SK-N-SH treated with all-trans-retinoic acid at 6 μM for 48 hours (cell line): ENCODE results near the gene LARGE1.

ENCODE experiments used
- ATAC-seq: fragments of 200-7000 bp; cut with Tn5 transposase; 3 replicates; pipeline ENCODE4 v1.9.1; 2020; ENCODE audit warnings: mild to moderate bottlenecking, moderate library complexity
- ARNTL ChIP-seq: fragments of 450-650 bp; formaldehyde crosslinking; IDR thresholded peaks from 2 replicates; pipeline ENCODE4 v1.5.0; 2020; ENCODE audit warnings: low read depth, mild to moderate bottlenecking, moderate library complexity, borderline replicate concordance
- BACH2 ChIP-seq: fragments of 250-450 bp; sonication (Bioruptor Pico); IDR thresholded peaks from 2 replicates; pipeline ENCODE4 v1.9.0; 2021; ENCODE audit warnings: mild to moderate bottlenecking, borderline replicate concordance
- CREB5 ChIP-seq: fragments of 250-450 bp; sonication (Bioruptor Pico); IDR thresholded peaks from 2 replicates; pipeline ENCODE4 v1.5.1; 2020; ENCODE audit warnings: low read depth, mild to moderate bottlenecking, moderate library complexity
- CSDC2 ChIP-seq: fragments of 250-450 bp; sonication (Bioruptor Pico); IDR thresholded peaks from 2 replicates; pipeline ENCODE4 v1.5.0; 2020; ENCODE audit warnings: mild to moderate bottlenecking, moderate library complexity
- CSRNP3 ChIP-seq: fragments of 250-450 bp; sonication (Bioruptor Pico); IDR thresholded peaks from 2 replicates; pipeline ENCODE4 v1.5.1; 2021; ENCODE audit warnings: mild to moderate bottlenecking, moderate library complexity
- ESRRG ChIP-seq: fragments of 250-450 bp; sonication (Bioruptor Pico); IDR thresholded peaks from 2 replicates; pipeline ENCODE4 v1.6.1; 2021; ENCODE audit warnings: mild to moderate bottlenecking
- GLIS3 ChIP-seq: fragments of 250-450 bp; sonication (Bioruptor Pico); IDR thresholded peaks from 2 replicates; pipeline ENCODE4 v1.5.0; 2020; ENCODE audit warnings: mild to moderate bottlenecking, moderate library complexity
- ISL1 ChIP-seq: fragments of 250-450 bp; sonication (Bioruptor Pico); IDR thresholded peaks from 2 replicates; pipeline ENCODE4 v2.1.2; 2022; ENCODE audit warnings: mild to moderate bottlenecking, moderate library complexity
- OSR1 ChIP-seq: fragments of 250-450 bp; sonication (Bioruptor Pico); IDR thresholded peaks from 2 replicates; pipeline ENCODE4 v1.8.0; 2022; ENCODE audit warnings: moderate library complexity, mild to moderate bottlenecking, inconsistent platforms
- PATZ1 ChIP-seq: fragments of 250-450 bp; sonication (Bioruptor Pico); IDR thresholded peaks from 2 replicates; pipeline ENCODE4 v1.8.0; 2020; ENCODE audit warnings: mild to moderate bottlenecking, moderate library complexity, borderline replicate concordance
- POU6F1 ChIP-seq: fragments of 250-450 bp; sonication (Bioruptor Pico); IDR thresholded peaks from 2 replicates; pipeline ENCODE4 v1.8.0; 2021; ENCODE audit warnings: low read depth, mild to moderate bottlenecking, moderate library complexity, borderline replicate concordance
- PPARA ChIP-seq: fragments of 250-450 bp; sonication (Bioruptor Pico); IDR thresholded peaks from 2 replicates; pipeline ENCODE4 v1.5.0; 2020; ENCODE audit warnings: mild to moderate bottlenecking, borderline replicate concordance
- RARB ChIP-seq: fragments of 250-450 bp; sonication (Bioruptor Pico); IDR thresholded peaks from 2 replicates; pipeline ENCODE4 v1.8.0; 2021; ENCODE audit warnings: mild to moderate bottlenecking, moderate library complexity
- SNAI2 ChIP-seq: fragments of 250-450 bp; sonication (Bioruptor Pico); IDR thresholded peaks from 2 replicates; pipeline ENCODE4 v1.5.0; 2020; ENCODE audit warnings: mild to moderate bottlenecking, moderate library complexity
- TCF4 ChIP-seq: fragments of 250-450 bp; sonication (Bioruptor Pico); IDR thresholded peaks from 2 replicates; pipeline ENCODE4 v1.8.0; 2021; ENCODE audit warnings: mild to moderate bottlenecking, moderate library complexity, borderline replicate concordance
- TOX ChIP-seq: fragments of 250-450 bp; sonication (Bioruptor Pico); IDR thresholded peaks from 2 replicates; pipeline ENCODE4 v1.8.0; 2021; ENCODE audit warnings: mild to moderate bottlenecking, moderate library complexity, borderline replicate concordance
- TSHZ2 ChIP-seq: fragments of 250-450 bp; sonication (Bioruptor Pico); IDR thresholded peaks from 2 replicates; pipeline ENCODE4 v1.5.0; 2020; ENCODE audit warnings: mild to moderate bottlenecking, moderate library complexity
- ZC3H10 ChIP-seq: fragments of 250-450 bp; sonication (Bioruptor Pico); IDR thresholded peaks from 2 replicates; pipeline ENCODE4 v1.5.1; 2021; ENCODE audit warnings: mild to moderate bottlenecking, moderate library complexity
- ZFP3 ChIP-seq: fragments of 250-450 bp; sonication (Bioruptor Pico); IDR thresholded peaks from 2 replicates; pipeline ENCODE4 v1.5.0; 2020; ENCODE audit warnings: mild to moderate bottlenecking, moderate library complexity
- ZFP30 ChIP-seq: fragments of 450-650 bp; formaldehyde crosslinking; IDR thresholded peaks from 2 replicates; pipeline ENCODE4 v1.5.0; 2022; ENCODE audit warnings: mild to moderate bottlenecking, moderate library complexity
- ZNF565 ChIP-seq: fragments of 450-650 bp; formaldehyde crosslinking; conservative IDR thresholded peaks from 2 replicates; pipeline ENCODE4 v1.5.0; 2020; ENCODE audit warnings: low read depth, mild to moderate bottlenecking, moderate library complexity
- ZNF70 ChIP-seq: fragments of 450-650 bp; formaldehyde crosslinking; IDR thresholded peaks from 2 replicates; pipeline ENCODE4 v1.5.0; 2020; ENCODE audit warnings: mild to moderate bottlenecking, moderate library complexity
- ZNF8 ChIP-seq: fragments of 450-650 bp; formaldehyde crosslinking; IDR thresholded peaks from 2 replicates; pipeline ENCODE4 v1.5.0; 2020; ENCODE audit warnings: mild to moderate bottlenecking, moderate library complexity

Gene LARGE1

GRCh38 chr22:33772745-33773144, 147.5 kb downstream of the LARGE1 start:
- TF ChIP-seq ZFP30 (no peak), TCF4 (CRISPR knock-in tag) (no peak), TOX (CRISPR knock-in tag) (no peak), PATZ1 (CRISPR knock-in tag) (no peak), ZNF565 (CRISPR knock-in tag) (no peak), ZNF8 (CRISPR knock-in tag) (no peak), PPARA (no peak), CREB5 (CRISPR knock-in tag) (no peak), RARB (CRISPR knock-in tag) (no peak), CSRNP3 (CRISPR knock-in tag) (no peak), ESRRG (CRISPR knock-in tag) (no peak), GLIS3 (CRISPR knock-in tag) (no peak), ZFP3 (no peak), ISL1 (CRISPR knock-in tag) (no peak), TSHZ2 (CRISPR knock-in tag) (no peak), CSDC2 (CRISPR knock-in tag) (no peak), ZC3H10 (CRISPR knock-in tag) (no peak), OSR1 (CRISPR knock-in tag) (no peak)
- TF ChIP-seq, all 23 proteins: peak for 0
- no peak for ATAC-seq

- TF ChIP-seq ZNF565 (CRISPR knock-in tag) (no peak), TCF4 (CRISPR knock-in tag) (no peak), PPARA (no peak), ZC3H10 (CRISPR knock-in tag) (no peak), ZNF8 (CRISPR knock-in tag) (no peak), ZFP30 (no peak), SNAI2 (CRISPR knock-in tag) (no peak), GLIS3 (CRISPR knock-in tag) (no peak), PATZ1 (CRISPR knock-in tag) (no peak), ARNTL (CRISPR knock-in tag) (no peak), CSDC2 (CRISPR knock-in tag) (no peak), BACH2 (no peak), ESRRG (CRISPR knock-in tag) (no peak), POU6F1 (CRISPR knock-in tag) (no peak), CREB5 (CRISPR knock-in tag) (no peak), ISL1 (CRISPR knock-in tag) (no peak), TOX (CRISPR knock-in tag) (no peak), ZNF70 (CRISPR knock-in tag) (no peak), TSHZ2 (CRISPR knock-in tag) (no peak)
- ATAC-seq, result no peak
Measured at GRCh38 chr22:33771136-33771535, 149.1 kb downstream of the LARGE1 start.
